HG03521 (cell line): ENCODE results near the gene SLC13A5.
"Not testable (repeated sequence)": the region's sequence is repeated elsewhere in the genome, so short reads cannot be mapped to it uniquely, and the experiment has no call there.

Experiments
- ATAC-seq: cut with Tn5 transposase; IDR thresholded peaks from one replicate; pipeline ENCODE4 v1.9.1; 2021; ENCODE audit warnings: mild to moderate bottlenecking, moderate library complexity; ENCODE audit not compliant: unreplicated experiment

Gene SLC13A5

GRCh38 chr17:6711081-6711674 is 2.0 kb downstream of the SLC13A5 start:
- ATAC-seq = no peak

- no peak for ATAC-seq
Observed at GRCh38 chr17:6710317-6710716, 2.9 kb downstream of the SLC13A5 start.

- ATAC-seq = no peak
Observed at GRCh38 chr17:6708357-6708961, 4.7 kb downstream of the SLC13A5 start.

- ATAC-seq = no peak
Observed at GRCh38 chr17:6706996-6707395, 6.2 kb downstream of the SLC13A5 start.

GRCh38 chr17:6706499-6706898 is 6.7 kb downstream of the SLC13A5 start:
- ATAC-seq = no peak

GRCh38 chr17:6704470-6705052 is 8.6 kb downstream of the SLC13A5 start:
- ATAC-seq = no peak

GRCh38 chr17:6703751-6704150 is 9.4 kb downstream of the SLC13A5 start:
- no peak for ATAC-seq

- no peak for ATAC-seq
Observed at GRCh38 chr17:6702567-6703215, 10.5 kb downstream of the SLC13A5 start.

GRCh38 chr17:6701719-6702118 is 11.4 kb downstream of the SLC13A5 start:
- ATAC-seq = no peak

GRCh38 chr17:6700948-6701307 is 12.2 kb downstream of the SLC13A5 start:
- no peak for ATAC-seq

GRCh38 chr17:6699997-6700947 is 12.9 kb downstream of the SLC13A5 start:
- ATAC-seq = no peak

GRCh38 chr17:6698004-6698403 is 15.2 kb downstream of the SLC13A5 start:
- no peak for ATAC-seq

- no peak for ATAC-seq
Observed at GRCh38 chr17:6696906-6697305, 16.3 kb downstream of the SLC13A5 start.

- ATAC-seq = no peak
Observed at GRCh38 chr17:6695565-6695964, 17.6 kb downstream of the SLC13A5 start.

- no peak for ATAC-seq
Observed at GRCh38 chr17:6695051-6695450, 18.1 kb downstream of the SLC13A5 start.

GRCh38 chr17:6691958-6692357 is 21.2 kb downstream of the SLC13A5 start:
- not testable (repeated sequence) for ATAC-seq

- no peak for ATAC-seq
Observed at GRCh38 chr17:6691546-6691945, 21.6 kb downstream of the SLC13A5 start.

- no peak for ATAC-seq
Observed at GRCh38 chr17:6690641-6691040, 22.5 kb downstream of the SLC13A5 start.

- no peak for ATAC-seq
Observed at GRCh38 chr17:6688944-6689343, 24.2 kb downstream of the SLC13A5 start.

- ATAC-seq = no peak
Observed at GRCh38 chr17:6686026-6686425, 27.1 kb downstream of the SLC13A5 start.
